Coronary artery (tissue), 2 donors: Measurements from ENCODE around the gene PIK3R1.
"Not testable (repeated sequence)": the region's sequence is repeated elsewhere in the genome, so short reads cannot be mapped to it uniquely, and the experiment has no call there.

Experiments used
- DNase-seq: peaks from one replicate; pipeline ENCODE4 v3.0.0-alpha.2; 2017; ENCODE audit warnings: low spot score
- H3K27ac ChIP-seq, 2 donors: fragments of 200-600 bp; sonication (generic); one replicate each; pipeline ENCODE4 v1.5.1; 2016 to 2019
- H3K4me3 ChIP-seq: fragments of 200-600 bp; sonication (generic); 2 replicates; pipeline ENCODE4 v1.5.1; 2016; ENCODE audit warnings: mild to moderate bottlenecking, moderate library complexity
- CTCF ChIP-seq: fragments of 200-600 bp; sonication (generic); IDR thresholded peaks from one replicate; pipeline ENCODE4 v1.5.1; 2019; ENCODE audit warnings: antibody characterized with exemption

PIK3R1 gene

GRCh38 chr5:68231414-68232076 lies 16.0 kb downstream of the PIK3R1 start:
- Histone ChIP-seq H3K27ac (no peak overlapping the region), H3K4me3 (peak overlapping the region; percentile 23)

GRCh38 chr5:68232277-68232676 lies 16.7 kb downstream of the PIK3R1 start:
- Histone ChIP-seq H3K4me3 (no peak overlapping the region), H3K27ac (no peak overlapping the region)
- no peak for DNase-seq
- no peak for TF ChIP-seq CTCF

More at GRCh38 chr5:68231414-68232076, 16.0 kb downstream of the PIK3R1 start:
- TF ChIP-seq CTCF: no peak
- DNase-seq: no peak

- no peak overlapping the region for H3K27ac ChIP-seq
- no peak for DNase-seq
- no peak for TF ChIP-seq CTCF
- peak overlapping the region; percentile 13 for H3K4me3 ChIP-seq
Observed at GRCh38 chr5:68233075-68233474, 17.5 kb downstream of the PIK3R1 start.

- H3K27ac ChIP-seq, DNase-seq, H3K4me3 ChIP-seq: not testable (repeated sequence)
Observed at GRCh38 chr5:68235229-68235628, 19.7 kb downstream of the PIK3R1 start.

GRCh38 chr5:68237715-68238114 lies 22.2 kb downstream of the PIK3R1 start:
- peak overlapping the region in 1 of 2 donors; percentile 26 for H3K27ac ChIP-seq
- H3K4me3 ChIP-seq: peak overlapping the region; percentile 8
- no peak for TF ChIP-seq CTCF

GRCh38 chr5:68239487-68239886 lies 23.9 kb downstream of the PIK3R1 start:
- peak; percentile 87 for DNase-seq
- Histone ChIP-seq H3K27ac (peak overlapping the region; percentile 14 to 46), H3K4me3 (peak overlapping the region; percentile 44)
- no peak for TF ChIP-seq CTCF

More at GRCh38 chr5:68237715-68238114, 22.2 kb downstream of the PIK3R1 start:
- DNase-seq: no peak

- Histone ChIP-seq H3K4me3 (peak overlapping the region; percentile 13), H3K27ac (peak overlapping the region; percentile 46 to 47)
- DNase-seq: no peak
- TF ChIP-seq CTCF: no peak
Observed at GRCh38 chr5:68240202-68240601, 24.6 kb downstream of the PIK3R1 start.
